IMR-90 (cell line): Measurements from ENCODE around the gene GDI2. TPM values are rescaled to one million over a fixed set of nuclear protein-coding genes. Genes with fewer than 3 reads are reported as not detected.

Experiments
- ATAC-seq: fragments of 200-7000 bp; cut with Tn5 transposase; 2 replicates; pipeline ENCODE4 v1.9.1; 2020; ENCODE audit warnings: low read depth, mild to moderate bottlenecking, moderate library complexity
- BruUV-seq: library from RNA; stranded (reverse); fragments of 400-500 nt; replicated peaks from 2 replicates; lab custom pipeline; 2021; lab: Mats Ljungman, UMichigan
- CTCF ChIA-PET: fragments of 300-600 bp; formaldehyde crosslinking; extraction: SDS; loops from one replicate; lab custom pipeline; 2021; ENCODE audit warnings: antibody characterized with exemption; lab: Yijun Ruan, JAX
- POLR2A ChIA-PET: fragments of 300-600 bp; sonication (Branson Sonifier 250); formaldehyde crosslinking; loops from one replicate; lab custom pipeline; 2022; ENCODE audit warnings: antibody characterized with exemption; ENCODE audit not compliant: unreplicated experiment; lab: Charles Lee
- DNase-seq: peaks from one replicate; pipeline ENCODE4 v3.0.0; 2013
- H2AFZ ChIP-seq: replicated peaks from 2 replicates; pipeline ENCODE3; 2013; ENCODE audit warnings: low read length, mild to moderate bottlenecking; ENCODE audit not compliant: poor library complexity
- H2AK5ac ChIP-seq: 2 replicates; pipeline ENCODE4 v1.6.1; 2013; ENCODE audit warnings: low read depth, low read length, inconsistent platforms
- H2AK9ac ChIP-seq: replicated peaks from 2 replicates; pipeline ENCODE3; 2013; ENCODE audit warnings: mild to moderate bottlenecking, low read depth, low read length, moderate library complexity; ENCODE audit not compliant: poor library complexity
- H2BK120ac ChIP-seq: 2 replicates; pipeline ENCODE4 v1.6.1; 2013; ENCODE audit warnings: low read depth, low read length, inconsistent platforms
- H2BK15ac ChIP-seq: 3 replicates; pipeline ENCODE4 v1.6.1; 2013; ENCODE audit warnings: low read depth, low read length, inconsistent platforms
- H2BK20ac ChIP-seq: 2 replicates; pipeline ENCODE4 v1.6.1; 2013; ENCODE audit warnings: low read depth, mild to moderate bottlenecking, inconsistent platforms, low read length, moderate library complexity
- H2BK5ac ChIP-seq: 2 replicates; pipeline ENCODE4 v1.6.1; 2013; ENCODE audit warnings: mild to moderate bottlenecking, low read depth, low read length, inconsistent platforms; ENCODE audit not compliant: poor library complexity, severe bottlenecking
- H3K14ac ChIP-seq: replicated peaks from 2 replicates; pipeline ENCODE4 v1.6.1; 2013; ENCODE audit warnings: low read depth, low read length, inconsistent platforms
- H3K18ac ChIP-seq: 2 replicates; pipeline ENCODE4 v1.6.1; 2013; ENCODE audit warnings: low read depth, low read length, control low read depth
- H3K23ac ChIP-seq: 2 replicates; pipeline ENCODE4 v1.6.1; 2013; ENCODE audit warnings: low read depth, low read length, inconsistent platforms
- H3K27ac ChIP-seq: 2 replicates; pipeline ENCODE4 v1.5.1; 2013; ENCODE audit warnings: mild to moderate bottlenecking, control low read depth, low read length; ENCODE audit not compliant: insufficient read depth
- H3K27me3 ChIP-seq: 2 replicates; pipeline ENCODE4 v1.6.1; 2013; ENCODE audit warnings: low read length; ENCODE audit not compliant: control insufficient read depth, insufficient read depth
- H3K36me3 ChIP-seq: 2 replicates; pipeline ENCODE4 v1.6.1; 2013; ENCODE audit warnings: low read length, mixed read lengths; ENCODE audit not compliant: control insufficient read depth, insufficient read depth
- H3K4ac ChIP-seq: 2 replicates; pipeline ENCODE4 v1.6.1; 2013; ENCODE audit warnings: low read depth, low read length, inconsistent platforms
- H3K4me1 ChIP-seq: 2 replicates; pipeline ENCODE4 v1.6.1; 2013; ENCODE audit warnings: low read length, mixed read lengths; ENCODE audit not compliant: control insufficient read depth, insufficient read depth
- H3K4me2 ChIP-seq: 2 replicates; pipeline ENCODE4 v1.6.1; 2013; ENCODE audit warnings: low read depth, mild to moderate bottlenecking, control low read depth, low read length, moderate library complexity
- H3K4me3 ChIP-seq: 2 replicates; pipeline ENCODE4 v1.5.1; 2013; ENCODE audit warnings: low read depth, mild to moderate bottlenecking, control low read depth, low read length, moderate library complexity; ENCODE audit not compliant: insufficient read depth
- H3K56ac ChIP-seq: 2 replicates; pipeline ENCODE4 v1.6.1; 2013; ENCODE audit warnings: low read length, inconsistent platforms; ENCODE audit not compliant: insufficient read depth; ENCODE audit errors: extremely low read depth
- H3K79me1 ChIP-seq, 2 experiments: 2 replicates each; pipeline ENCODE4 v1.6.1; 2013; ENCODE audit warnings: low read length in 2 of 2, inconsistent platforms in 1 of 2, low read depth in 1 of 2
- H3K9ac ChIP-seq: 2 replicates; pipeline ENCODE4 v1.6.1; 2013; ENCODE audit warnings: low read depth, low read length, control low read depth
- H3K9me1 ChIP-seq: 2 replicates; pipeline ENCODE4 v1.6.1; 2013; ENCODE audit warnings: low read length, inconsistent platforms; ENCODE audit not compliant: insufficient read depth
- H3K9me3 ChIP-seq: 2 replicates; pipeline ENCODE4 v1.6.1; 2013; ENCODE audit warnings: low read length; ENCODE audit not compliant: control insufficient read depth, insufficient read depth
- H4K20me1 ChIP-seq: 2 replicates; pipeline ENCODE4 v1.6.1; 2013; ENCODE audit warnings: low read length, inconsistent platforms; ENCODE audit not compliant: insufficient read depth
- H4K5ac ChIP-seq: 2 replicates; pipeline ENCODE4 v1.6.1; 2013; ENCODE audit warnings: mild to moderate bottlenecking, low read depth, low read length, control low read depth
- H4K8ac ChIP-seq, 2 experiments: 2 replicates each; pipeline ENCODE4 v1.6.1; 2013; ENCODE audit warnings: low read depth in 2 of 2, low read length in 2 of 2, control low read depth in 1 of 2, inconsistent platforms in 1 of 2
- H4K91ac ChIP-seq: 2 replicates; pipeline ENCODE4 v1.6.1; 2013; ENCODE audit warnings: low read depth, low read length, inconsistent platforms; ENCODE audit not compliant: insufficient read depth
- CHD1 ChIP-seq: IDR thresholded peaks from 2 replicates; pipeline ENCODE4 v1.6.1; 2012; ENCODE audit warnings: low read depth, low read length, improper control_type of control experiment
- CTCF ChIP-seq: conservative IDR thresholded peaks from 2 replicates; pipeline ENCODE4 v1.5.1; 2012; ENCODE audit warnings: mild to moderate bottlenecking, low read depth, low read length, improper control_type of control experiment
- MAFK ChIP-seq: IDR thresholded peaks from 2 replicates; pipeline ENCODE4 v1.6.1; 2012; ENCODE audit warnings: low read depth, low read length, improper control_type of control experiment
- MXI1 ChIP-seq: IDR thresholded peaks from 2 replicates; pipeline ENCODE4 v1.6.1; 2012; ENCODE audit warnings: low read depth, mild to moderate bottlenecking, low read length, moderate library complexity, borderline replicate concordance
- POLR2A ChIP-seq: IDR thresholded peaks from 2 replicates; pipeline ENCODE4 v1.6.1; 2012; ENCODE audit warnings: mild to moderate bottlenecking, low read depth, low read length
- RFX5 ChIP-seq: IDR thresholded peaks from 2 replicates; pipeline ENCODE4 v1.8.0; 2012; ENCODE audit warnings: low read depth, mild to moderate bottlenecking, low read length, moderate library complexity
- WGBS, 2 experiments: methylation state at CpG; one replicate each; pipeline versions ENCODE4 v1.1.5 to v1.1.7; 2013; ENCODE audit warnings: missing lambda C conversion rate in 2 of 2; ENCODE audit not compliant: insufficient read length in 1 of 2; ENCODE audit errors: extremely low coverage in 2 of 2; 5-methylcytosine and 5-hydroxymethylcytosine counted together
- dilution Hi-C: fragments of 300-500 bp; cut with HindIII; formaldehyde crosslinking; loops from one replicate; pipeline ENCODE4 v1.14.3; 2018; ENCODE audit warnings: low sequenced_read_pairs; ENCODE audit not compliant: unreplicated experiment
- in situ Hi-C: fragments of 300-500 bp; cut with MboI; formaldehyde crosslinking; loops from 3 replicates; pipeline ENCODE4 v1.14.3; 2019; ENCODE audit warnings: low sequenced_read_pairs, inconsistent platforms, mixed read lengths
- intact Hi-C: fragments of 100-400 bp; cut with micrococcal nuclease; formaldehyde crosslinking; loops from 2 replicates; pipeline ENCODE4 v1.10.0; 2022
- polyA plus RNA-seq, 3 experiments: library from polyadenylated mRNA; depleted of rRNA; stranded (reverse); fragments of >200 nt; gene quantifications; 2 replicates each; pipeline ENCODE4 v1.2.3, GENCODE V29; 2012; ENCODE audit warnings: low replicate concordance in 1 of 3
- total RNA-seq: library from RNA; depleted of rRNA; stranded (reverse); fragments of >200 nt; gene quantifications from 2 replicates; pipeline ENCODE4 v1.2.3, GENCODE V29; 2012

GDI2 gene
- total and polyA plus RNA-seq, 2 of the 4 experiments (the other 2 are of a cell fraction), result 171 to 396 TPM

- no peak for TF ChIP-seq CTCF
- no peak for TF ChIP-seq RFX5
- no peak for TF ChIP-seq CHD1
- no peak for TF ChIP-seq MXI1
Measured at GRCh38 chr10:5762531-5762930, 50.7 kb downstream of the GDI2 start (continued).

DNA sequence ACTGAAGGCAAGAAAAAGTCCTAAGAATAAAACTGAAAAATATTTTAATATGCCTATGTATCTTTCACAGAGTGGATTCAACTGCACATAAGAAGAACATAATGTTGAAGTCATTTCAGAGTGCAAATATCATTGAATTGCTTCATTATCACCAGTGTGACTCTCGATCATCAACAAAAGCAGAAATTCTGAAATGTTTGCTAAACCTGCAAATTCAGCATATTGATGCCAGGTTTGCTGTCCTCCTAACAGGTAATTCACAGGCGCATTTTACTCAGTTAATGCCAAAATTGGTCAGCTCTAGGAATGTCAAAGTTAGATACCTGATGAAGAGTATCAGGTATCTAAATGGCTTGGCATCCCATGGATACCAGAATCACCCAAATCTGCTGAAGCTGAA lies 52.0 kb downstream of the GDI2 start:
- H3K9ac ChIP-seq, result no peak overlapping the region
- 80% methylated on average over 1 of the region's 2 CpGs; no CpG with 5 or more reads in 1 of the 2 experiments for WGBS, 2 experiments
- no peak for ATAC-seq
- H3K4me2 ChIP-seq, result no peak overlapping the region
- no peak overlapping the region for H3K14ac ChIP-seq
- no peak overlapping the region for H2BK120ac ChIP-seq
- peaks cover 5% of the 10 kb centered on the region; the same call in 1 of the 2 replicates for H3K9me1 ChIP-seq
- H2BK20ac ChIP-seq, result no peak overlapping the region
- ChIA-PET POLR2A (no interaction called here), CTCF (no interaction called here)
- H4K8ac ChIP-seq, result no peak overlapping the region
- TF ChIP-seq POLR2A (no peak), MAFK (0 out of 2 replicates have a peak, but pooled peaks have one; percentile 18)
- no peak overlapping the region for H3K18ac ChIP-seq
- no peak overlapping the region for H2AK9ac ChIP-seq
- H2AFZ ChIP-seq, result no peak overlapping the region
- H3K36me3 ChIP-seq, result peaks cover 53% of the 10 kb centered on the region
- H3K4me3 ChIP-seq, result no peak overlapping the region
- no peak for DNase-seq
- no peak overlapping the region for H2BK15ac ChIP-seq
- no peak overlapping the region for H2BK5ac ChIP-seq
- in situ Hi-C loops (no loop called here), intact Hi-C loops (no loop called here), dilution Hi-C loops (no loop called here)
- H3K27me3 ChIP-seq, result no peaks in the 10 kb centered on the region
- H3K9me3 ChIP-seq, result no peaks in the 10 kb centered on the region
- no peak overlapping the region for H3K56ac ChIP-seq
- no peak overlapping the region for H3K4ac ChIP-seq
- no peak overlapping the region for H3K27ac ChIP-seq
- no TSS peak for BruUV-seq
- H3K79me1 ChIP-seq, result peaks cover 21 to 37% of the 10 kb centered on the region in 2 experiments
- H3K23ac ChIP-seq, result no peak overlapping the region
- H4K5ac ChIP-seq, result no peak overlapping the region
- H4K91ac ChIP-seq, result no peak overlapping the region
- peaks cover 18% of the 10 kb centered on the region; the same call in 1 of the 2 replicates for H4K20me1 ChIP-seq
- H2AK5ac ChIP-seq, result no peak overlapping the region
- H3K4me1 ChIP-seq, result no peaks in the 10 kb centered on the region
